NCI-H1436 (cell line): ENCODE results near the gene NPW.

ENCODE experiments used
- DNase-seq: peaks from one replicate; lab custom pipeline; 2025; lab: John Stamatoyannopoulos, UW

Gene NPW

GRCh38 chr16:2053897-2054296, 34.3 kb downstream of the NPW start:
- no peak for DNase-seq

GRCh38 chr16:2054543-2055245, 35.1 kb downstream of the NPW start:
- peak; percentile 52 for DNase-seq

- no peak for DNase-seq
These were observed 36.5 kb downstream of the NPW start for GRCh38 chr16:2056077-2056476.

- DNase-seq = no peak
These were observed 37.3 kb downstream of the NPW start for GRCh38 chr16:2056681-2057407.

GRCh38 chr16:2057438-2057837, 37.9 kb downstream of the NPW start:
- no peak for DNase-seq

GRCh38 chr16:2058420-2058819, 38.8 kb downstream of the NPW start:
- DNase-seq = no peak

GRCh38 chr16:2058872-2059271, 39.3 kb downstream of the NPW start:
- no peak for DNase-seq

- DNase-seq = no peak
These were observed 40.8 kb downstream of the NPW start for GRCh38 chr16:2060346-2060745.

GRCh38 chr16:2061023-2061422, 41.4 kb downstream of the NPW start:
- no peak for DNase-seq

- DNase-seq = no peak
These were observed 41.9 kb downstream of the NPW start for GRCh38 chr16:2061526-2061925.

GRCh38 chr16:2062801-2063200, 43.2 kb downstream of the NPW start:
- no peak for DNase-seq

- no peak for DNase-seq
These were observed 44.3 kb downstream of the NPW start for GRCh38 chr16:2063861-2064260.

GRCh38 chr16:2064368-2064945, 44.9 kb downstream of the NPW start:
- no peak for DNase-seq

GRCh38 chr16:2066139-2066538, 46.6 kb downstream of the NPW start:
- no peak for DNase-seq
